Left colon (tissue), 2 donors: ENCODE results near the gene DCHS1. TPM values are rescaled to one million over a fixed set of nuclear protein-coding genes. Genes with fewer than 3 reads are reported as not detected.

Source experiments
- ATAC-seq: fragments of 200-7000 bp; cut with Tn5 transposase; one replicate; pipeline ENCODE4 v1.9.1; 2020; ENCODE audit warnings: mild to moderate bottlenecking, moderate library complexity
- DNase-seq, 2 donors: peaks; one replicate each; pipeline ENCODE4 v3.0.0-alpha.2; 2020
- intact Hi-C, 2 donors: fragments of 100-400 bp; cut with DNase I in 1 of 2; cut with micrococcal nuclease in 1 of 2; formaldehyde crosslinking; loops; one replicate each; pipeline versions ENCODE4 v1.11.2 to v1.14.0; 2022; cut with DNase I, micrococcal nuclease
- total RNA-seq, 2 donors: library from RNA; stranded (reverse); fragmentation: NEBNext Ultra II Directional; extraction: Animal tissue kit (Norgen Biotek cat#: 25700); gene quantifications; one replicate each; pipeline ENCODE4 v1.2.1, GENCODE V29; 2021
- donor health status: DM: no; HTN: no; CAD: no.
- donor health status: DM: yes; HTN: yes; CAD: no.

Gene DCHS1
- total RNA-seq, 2 donors from 2014 or later: 2.8 to 7.6 TPM

DNA sequence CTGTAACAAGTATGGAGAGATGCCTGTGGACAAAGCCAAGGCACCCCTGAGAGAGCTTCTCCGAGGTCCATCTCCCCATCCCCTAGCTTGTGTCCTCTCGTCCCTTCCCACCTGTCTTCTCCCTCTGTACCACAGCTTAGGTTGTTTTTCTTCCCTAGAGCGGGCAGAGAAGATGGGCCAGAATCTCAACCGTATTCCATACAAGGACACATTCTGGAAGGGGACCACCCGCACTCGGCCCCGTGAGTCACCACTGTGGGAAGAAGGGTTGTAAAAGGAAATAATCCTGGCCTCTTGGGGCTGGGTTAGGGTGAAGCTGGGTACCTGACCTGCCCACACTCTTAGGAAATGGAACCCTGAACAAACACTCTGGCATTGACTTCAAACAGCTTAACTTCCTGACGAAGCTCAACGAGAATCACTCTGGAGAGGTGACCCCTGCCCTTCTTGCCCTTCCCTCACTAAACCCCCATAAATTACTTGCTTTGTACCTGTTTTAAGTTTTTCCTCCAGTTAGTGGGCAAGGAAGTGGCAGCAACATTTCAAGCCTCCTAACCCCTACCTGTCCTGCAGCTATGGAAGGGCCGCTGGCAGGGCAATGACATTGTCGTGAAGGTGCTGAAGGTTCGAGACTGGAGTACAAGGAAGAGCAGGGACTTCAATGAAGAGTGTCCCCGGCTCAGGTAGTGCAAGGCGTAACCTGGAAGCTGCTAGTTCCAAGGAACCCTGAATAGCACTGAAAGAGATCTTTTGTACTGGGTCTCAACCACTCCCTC is 46.7 kb downstream of the DCHS1 start:
- intact Hi-C loops: no loop called here
- no peak for DNase-seq
- no peak for ATAC-seq

DNA sequence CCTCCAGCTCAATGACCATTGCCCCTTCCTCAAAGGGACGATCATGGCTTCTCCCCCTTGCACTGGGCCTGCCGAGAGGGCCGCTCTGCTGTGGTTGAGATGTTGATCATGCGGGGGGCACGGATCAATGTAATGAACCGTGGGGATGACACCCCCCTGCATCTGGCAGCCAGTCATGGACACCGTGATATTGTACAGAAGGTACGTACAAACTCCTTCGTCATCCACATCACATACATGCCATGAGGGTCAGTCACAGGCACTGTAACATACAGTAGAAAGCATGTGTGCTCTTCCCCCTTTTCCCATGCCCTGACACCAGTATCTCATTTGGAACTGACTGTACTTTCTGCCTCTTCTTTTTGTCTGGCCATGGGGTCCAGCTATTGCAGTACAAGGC is 47.6 kb downstream of the DCHS1 start:
- intact Hi-C loops: no loop called here
- DNase-seq (no peak), ATAC-seq (no peak)

DNA sequence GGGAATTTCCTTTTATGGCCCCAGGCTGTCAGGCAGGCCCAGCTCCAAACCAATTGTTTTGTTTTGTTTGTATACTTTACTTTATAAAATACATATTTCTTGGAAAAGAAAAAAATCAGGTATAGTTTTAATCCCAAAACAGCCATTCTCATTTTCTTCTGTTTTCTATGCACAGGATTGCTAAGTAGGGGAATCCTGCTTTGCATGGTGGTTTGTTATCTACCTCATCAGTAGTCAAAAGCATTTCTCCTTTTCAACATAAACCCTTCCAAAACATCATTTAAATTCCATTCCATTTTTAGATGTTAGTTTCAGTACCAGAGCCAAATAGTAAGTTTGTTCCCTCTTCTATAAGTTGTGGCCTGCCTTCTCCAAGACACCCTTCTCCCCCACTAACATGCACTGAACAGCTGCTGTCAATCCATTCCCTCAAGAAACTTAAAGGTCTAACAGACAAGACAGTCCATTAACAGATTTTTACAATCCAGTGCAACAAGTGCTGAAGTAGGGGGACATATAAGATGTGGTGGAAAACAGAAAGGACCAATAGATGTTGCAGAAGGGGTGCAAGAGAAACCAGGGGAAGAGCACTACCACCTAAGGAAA is 48.3 kb downstream of the DCHS1 start:
- DNase-seq (no peak), ATAC-seq (no peak)
- intact Hi-C loops: no loop called here

DNA sequence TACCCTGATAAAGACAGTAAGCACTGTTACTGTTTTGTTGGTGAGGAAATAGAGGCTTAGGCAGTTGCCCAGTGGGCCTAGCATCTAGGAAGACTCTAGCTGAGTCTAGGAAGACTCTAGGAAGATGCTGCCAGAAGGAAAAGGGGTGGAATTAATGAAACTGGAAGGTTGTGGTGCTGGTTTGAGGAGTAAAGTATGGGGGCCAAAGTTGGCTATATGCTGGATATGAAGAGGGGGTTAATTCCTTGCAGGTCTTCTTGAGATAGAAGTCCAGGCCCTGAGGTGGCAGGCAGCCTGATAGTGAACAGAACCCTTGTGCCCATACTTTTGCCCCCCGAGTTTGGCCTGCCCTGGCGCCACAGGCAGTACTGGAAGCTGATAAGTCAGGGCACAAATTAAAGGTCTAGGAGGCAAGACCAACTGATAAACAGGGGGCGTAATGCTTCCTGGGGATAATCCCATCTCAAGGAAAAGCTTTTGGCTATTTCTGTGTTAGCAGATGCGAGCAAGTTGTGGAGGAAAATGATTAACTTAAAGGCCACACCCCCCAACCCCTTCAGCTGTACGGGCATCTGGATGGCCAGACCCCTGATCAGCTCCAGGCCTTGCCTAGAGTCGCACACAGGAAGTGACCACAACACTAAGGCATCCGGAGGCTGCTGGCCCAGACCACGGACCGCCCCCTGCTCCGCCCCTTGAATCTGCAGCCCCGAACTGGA is 49.0 kb downstream of the DCHS1 start:
- ATAC-seq: peak; percentile 50
- DNase-seq: peak; percentile 91 to 95
- intact Hi-C loops: no loop called here

DNA sequence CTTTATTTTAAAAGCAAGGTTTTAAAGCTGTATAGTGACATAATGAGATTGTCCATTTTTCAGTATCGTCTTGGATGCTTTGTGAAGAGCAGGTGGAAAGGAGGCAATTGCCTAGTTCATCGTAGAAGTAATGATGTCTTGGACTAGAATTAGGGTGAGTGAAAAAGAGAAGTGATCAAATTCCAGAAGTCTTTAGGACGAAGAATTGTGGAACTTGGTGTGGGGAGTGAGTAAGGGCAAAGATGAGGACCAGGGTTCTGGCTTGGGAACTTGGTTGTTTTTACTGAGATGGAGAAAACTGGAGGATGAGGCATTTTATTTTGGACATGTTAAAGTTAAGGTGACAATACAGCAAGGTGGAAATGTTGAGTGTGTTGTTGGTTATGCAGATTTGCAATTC is 50.8 kb downstream of the DCHS1 start:
- intact Hi-C loops: no loop called here
- DNase-seq (no peak), ATAC-seq (no peak)

DNA sequence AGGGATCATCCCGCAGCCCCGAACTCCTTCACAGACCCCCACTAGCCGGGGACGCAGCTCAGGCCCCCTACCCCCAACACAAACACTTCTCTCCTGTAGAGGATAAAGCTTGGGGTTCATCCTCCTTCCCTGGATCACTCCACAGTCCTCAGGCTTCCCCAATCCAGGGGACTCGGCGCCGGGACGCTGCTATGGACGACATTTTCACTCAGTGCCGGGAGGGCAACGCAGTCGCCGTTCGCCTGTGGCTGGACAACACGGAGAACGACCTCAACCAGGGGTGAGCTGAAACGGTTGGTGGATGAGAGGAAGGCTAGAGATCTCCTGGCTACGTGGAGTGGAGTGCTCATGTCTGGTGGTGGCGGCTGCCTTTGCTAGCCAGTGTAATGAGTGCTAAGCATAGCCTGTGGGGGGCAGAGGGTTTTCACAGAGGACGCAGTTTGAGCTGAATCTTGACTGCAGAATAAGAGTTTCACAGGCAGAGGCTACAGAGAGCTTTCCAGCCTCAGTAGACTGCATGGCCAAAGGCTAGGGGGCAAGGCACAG is 51.5 kb downstream of the DCHS1 start:
- DNase-seq (peak; percentile 61 to 62), ATAC-seq (peak; percentile 45)
- intact Hi-C loops: no loop called here

DNA sequence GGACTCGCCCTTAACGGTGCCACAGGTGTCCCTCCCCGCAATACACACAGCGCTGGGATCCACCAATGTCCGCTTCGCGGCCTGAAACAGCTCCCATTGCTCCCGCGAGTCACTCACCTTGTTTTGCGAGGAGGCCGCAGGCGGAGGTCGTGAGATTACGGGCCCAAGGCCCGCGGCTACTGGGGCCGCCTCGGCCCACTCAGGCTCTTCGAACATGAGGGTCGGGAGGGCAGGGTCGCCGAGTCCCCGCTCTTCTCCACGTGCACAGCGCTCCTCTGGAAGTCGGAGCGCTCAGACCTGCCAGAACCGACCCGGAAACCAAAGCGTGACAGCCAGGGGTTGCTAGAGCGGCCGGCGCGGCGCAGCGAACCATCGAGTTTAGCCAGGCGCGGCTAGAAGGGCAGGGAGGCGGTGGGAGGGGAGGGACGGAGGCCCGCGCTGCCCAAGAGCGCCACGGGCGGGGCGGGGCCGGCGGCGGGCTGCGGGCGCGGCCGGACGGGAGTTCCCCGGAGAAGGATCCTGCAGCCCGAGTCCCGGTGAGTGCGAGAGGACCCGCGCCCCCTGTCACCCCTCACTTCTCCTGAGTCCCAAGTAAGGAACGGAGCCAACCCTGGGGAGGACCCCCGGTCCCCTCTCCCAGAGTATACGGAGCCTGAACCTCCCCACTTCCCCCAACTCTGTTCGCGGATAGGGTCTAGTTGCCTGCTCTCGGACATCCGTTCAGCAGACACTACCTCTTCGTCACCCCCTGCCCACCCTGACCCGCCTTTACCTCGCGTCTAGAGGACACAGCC is 52.1 kb downstream of the DCHS1 start, which contains the start of the genes ILK and RRP8:
Gene ILK (plus strand): TSS at position 488 of the 794 bp plus-strand sequence. CDS start 498 bp downstream, outside the sequence.
Gene RRP8 (minus strand): TSS at position 330 of the 794 bp plus-strand sequence. CDS start 114 bp downstream, at position 216.
- DNase-seq: peak; percentile 92 to 93
- intact Hi-C loops: no loop called here
- ATAC-seq: peak; percentile 91

DNA sequence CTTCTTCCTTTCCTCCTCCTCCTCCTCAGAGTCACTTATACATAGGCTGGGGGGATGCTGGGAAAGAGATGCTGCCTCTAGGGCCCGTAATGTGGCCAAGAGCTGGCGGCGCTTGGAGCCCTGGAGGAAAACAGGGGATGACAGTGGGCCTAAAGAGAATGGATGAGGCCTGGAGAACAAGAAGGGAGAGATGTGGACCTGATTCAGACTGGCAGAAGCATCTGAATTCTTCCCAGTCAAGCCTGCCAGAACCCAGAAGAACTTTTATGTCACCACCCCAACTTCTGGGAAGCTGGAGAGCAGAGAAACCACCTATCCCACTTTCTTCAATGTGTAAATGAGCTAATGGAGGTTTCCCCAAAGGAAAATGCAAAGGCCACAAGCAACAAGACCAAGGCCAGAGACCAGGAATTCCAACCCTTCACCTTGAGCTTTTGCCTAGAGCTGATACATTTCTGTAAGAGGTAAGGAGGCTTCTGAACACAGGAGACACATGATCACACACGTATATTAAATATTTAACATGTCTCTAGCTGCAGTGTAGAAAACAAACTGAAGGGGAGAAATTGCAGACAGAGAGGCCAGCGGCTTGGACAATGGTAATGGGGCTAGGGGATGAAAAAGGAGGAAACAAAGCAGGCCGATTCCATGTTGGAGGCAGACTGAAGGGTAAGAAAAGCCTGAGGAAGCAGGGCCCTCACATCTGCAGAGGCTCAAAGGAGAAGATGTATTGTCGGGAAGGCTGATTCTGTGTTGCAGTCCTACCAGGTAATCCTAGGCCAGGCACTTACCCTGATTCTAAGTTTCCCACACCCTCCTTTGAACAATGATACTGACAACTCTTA is 53.3 kb downstream of the DCHS1 start:
- intact Hi-C loops: no loop called here
- DNase-seq (no peak), ATAC-seq (no peak)

DNA sequence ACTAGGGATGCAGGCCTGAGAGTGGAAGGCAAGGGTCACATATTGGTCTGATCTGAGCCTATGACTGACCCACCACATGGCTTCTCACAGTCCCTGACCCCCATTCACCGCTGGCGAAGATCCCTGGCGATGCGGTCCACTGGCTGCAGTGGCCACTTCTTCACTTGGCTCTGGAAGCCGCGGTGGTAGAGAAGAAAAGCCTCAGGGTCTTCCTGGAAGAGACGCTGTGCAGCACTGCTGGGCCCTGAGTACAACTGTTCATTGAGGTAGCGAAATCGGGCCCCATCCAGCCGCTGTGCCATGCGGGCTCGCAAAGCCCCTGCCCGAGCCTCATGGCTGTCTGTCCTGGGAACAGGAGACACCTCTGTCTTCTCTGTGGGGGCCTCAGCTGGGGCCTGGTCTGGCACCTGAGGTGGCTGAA is 54.6 kb downstream of the DCHS1 start:
- intact Hi-C loops: no loop called here
- ATAC-seq (no peak), DNase-seq (no peak)

DNA sequence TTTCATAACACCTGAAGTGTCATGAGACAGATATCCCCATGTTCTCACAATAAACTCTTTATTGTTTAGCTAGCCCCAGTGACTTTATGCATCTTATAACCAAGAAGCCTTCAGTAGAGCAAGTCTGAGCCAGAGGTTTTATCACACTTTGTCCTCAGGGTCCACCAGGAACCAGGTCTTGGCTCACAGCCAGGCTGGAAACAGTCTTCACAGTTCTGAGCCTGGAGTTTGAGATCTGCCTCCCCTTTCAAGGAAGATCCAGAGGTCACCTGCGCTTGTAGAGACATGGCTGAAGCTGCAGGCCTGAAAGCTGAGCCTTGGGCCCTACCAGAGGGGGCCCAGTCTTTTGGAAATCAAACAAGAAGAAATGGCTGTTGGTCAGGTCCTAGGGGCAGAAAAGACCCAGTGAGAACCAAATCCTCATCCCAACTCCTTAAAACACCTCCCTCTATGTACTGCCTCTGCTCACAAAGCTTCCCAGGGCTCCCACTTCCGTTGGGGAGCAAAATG is 55.7 kb downstream of the DCHS1 start:
- DNase-seq: no peak
- intact Hi-C loops: no loop called here
- ATAC-seq: no peak

DNA sequence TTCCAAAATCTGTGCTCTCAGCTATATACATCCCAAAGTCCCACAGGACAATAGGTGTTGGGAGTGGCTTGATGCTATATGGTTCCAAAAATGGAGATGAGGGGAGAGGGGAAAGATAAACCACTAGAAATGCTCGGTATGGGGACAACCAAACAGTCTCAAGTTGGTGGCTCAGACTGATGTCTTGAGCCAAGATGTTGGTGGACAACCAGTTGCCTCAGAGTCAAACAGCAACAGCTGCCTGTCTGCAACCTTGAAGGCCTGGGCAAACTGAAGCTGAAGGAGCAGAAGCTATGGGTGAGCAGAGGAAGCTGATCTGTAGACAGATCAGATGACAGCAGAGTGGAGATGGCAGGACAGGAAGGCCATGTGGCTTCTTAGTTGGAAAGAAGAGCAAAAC is 56.2 kb downstream of the DCHS1 start:
- DNase-seq (no peak), ATAC-seq (no peak)
- intact Hi-C loops: no loop called here

DNA sequence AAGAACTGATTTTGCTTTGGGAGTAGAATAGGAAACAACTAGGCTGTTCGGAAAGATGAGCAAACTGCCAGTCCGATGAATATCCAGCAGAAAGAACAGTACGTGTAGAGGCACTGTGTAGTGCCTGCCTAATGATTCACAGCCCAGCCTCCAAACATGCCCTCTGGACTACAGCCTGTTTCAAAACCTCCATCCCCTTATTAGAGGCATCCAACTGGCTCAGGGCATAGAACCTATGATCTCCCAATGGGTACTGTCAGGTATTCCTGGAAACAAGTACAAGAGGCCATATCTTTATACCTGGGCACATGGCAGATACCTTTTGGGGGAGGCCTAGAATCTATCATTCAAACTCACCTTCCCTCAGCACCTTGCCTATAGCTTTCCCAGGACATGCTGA is 57.1 kb downstream of the DCHS1 start:
- intact Hi-C loops: no loop called here
- ATAC-seq: no peak
- DNase-seq: no peak

DNA sequence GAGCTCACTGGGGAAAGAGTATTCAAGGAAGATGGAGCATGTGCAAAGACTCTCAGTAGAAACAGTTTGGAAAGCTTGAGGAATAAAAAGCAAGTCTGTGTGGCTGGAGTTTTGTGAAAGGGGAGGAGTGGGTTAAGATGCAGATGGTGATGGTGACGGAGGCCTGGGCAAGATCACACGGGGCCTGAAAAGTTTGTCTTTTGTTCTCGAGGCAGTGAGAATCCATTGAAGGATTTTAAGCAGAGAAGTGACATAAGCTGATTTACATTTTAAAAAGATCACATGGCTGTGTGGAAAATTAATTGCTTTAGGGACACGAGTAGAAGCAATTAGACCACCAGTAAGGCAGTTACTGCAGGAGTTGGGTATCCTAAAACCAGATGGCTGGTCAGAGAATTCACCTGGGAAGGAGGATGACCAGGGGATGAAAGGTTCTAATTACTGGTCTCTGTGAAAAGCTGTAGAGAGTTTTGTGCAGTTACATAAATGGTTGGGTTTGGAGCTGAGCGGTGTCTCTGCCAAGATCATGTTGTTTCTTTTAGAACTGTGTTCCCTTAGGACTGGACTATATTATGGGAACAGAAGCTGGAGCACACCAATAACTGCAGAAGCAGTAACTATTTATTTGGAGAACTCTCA is 59.3 kb downstream of the DCHS1 start:
- ATAC-seq: no peak
- intact Hi-C loops: no loop called here
- DNase-seq: no peak

DNA sequence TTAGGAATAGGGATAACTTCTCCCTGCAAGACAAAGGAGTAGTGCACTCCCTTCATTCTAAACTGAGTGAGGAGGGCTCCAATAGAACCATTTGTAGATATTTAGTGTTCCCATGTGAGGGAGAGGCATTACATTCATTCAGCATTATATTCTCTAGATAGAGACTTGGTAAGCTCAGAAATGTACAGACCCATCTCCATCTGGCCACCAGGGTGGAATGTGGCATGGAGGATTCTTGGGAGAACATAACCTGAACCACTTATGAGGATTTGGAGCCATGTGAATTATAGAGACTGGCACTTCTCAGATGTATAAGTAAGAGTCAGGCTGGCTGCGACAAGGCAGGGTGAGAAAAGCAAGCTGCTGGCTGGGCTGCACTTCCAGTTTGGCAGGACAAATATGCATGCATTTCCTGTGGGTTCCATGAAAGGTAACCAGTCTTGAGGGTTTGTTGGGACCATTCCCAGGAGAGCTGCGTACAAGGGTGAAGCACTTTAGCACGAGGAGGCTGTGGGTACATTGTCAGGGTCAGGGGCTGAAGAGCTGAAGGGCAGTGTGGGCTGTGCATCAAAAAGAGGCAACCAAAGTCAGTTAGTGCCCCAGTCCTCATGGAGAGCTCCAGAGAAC is 61.4 kb downstream of the DCHS1 start:
- intact Hi-C loops: no loop called here
- ATAC-seq (no peak), DNase-seq (no peak)

DNA sequence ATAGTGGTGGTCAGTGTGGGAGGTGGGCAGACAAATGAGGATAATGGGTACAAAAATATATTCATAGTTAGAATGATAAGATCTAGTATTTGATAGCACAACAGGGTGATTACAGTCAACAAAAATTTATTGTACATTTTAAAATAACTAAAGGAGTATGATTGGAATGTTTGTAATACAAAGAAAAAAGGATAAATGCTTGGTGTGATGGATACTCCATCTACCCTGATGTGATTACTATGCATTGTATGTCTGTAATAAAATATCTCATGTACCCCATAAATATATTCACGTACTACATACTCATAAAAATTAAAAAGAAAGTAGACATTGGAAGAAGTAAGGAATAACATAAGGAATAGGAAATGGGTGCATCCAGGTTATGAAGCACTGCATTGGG is 67.6 kb downstream of the DCHS1 start:
- intact Hi-C loops: no loop called here
- DNase-seq (no peak), ATAC-seq (no peak)

DNA sequence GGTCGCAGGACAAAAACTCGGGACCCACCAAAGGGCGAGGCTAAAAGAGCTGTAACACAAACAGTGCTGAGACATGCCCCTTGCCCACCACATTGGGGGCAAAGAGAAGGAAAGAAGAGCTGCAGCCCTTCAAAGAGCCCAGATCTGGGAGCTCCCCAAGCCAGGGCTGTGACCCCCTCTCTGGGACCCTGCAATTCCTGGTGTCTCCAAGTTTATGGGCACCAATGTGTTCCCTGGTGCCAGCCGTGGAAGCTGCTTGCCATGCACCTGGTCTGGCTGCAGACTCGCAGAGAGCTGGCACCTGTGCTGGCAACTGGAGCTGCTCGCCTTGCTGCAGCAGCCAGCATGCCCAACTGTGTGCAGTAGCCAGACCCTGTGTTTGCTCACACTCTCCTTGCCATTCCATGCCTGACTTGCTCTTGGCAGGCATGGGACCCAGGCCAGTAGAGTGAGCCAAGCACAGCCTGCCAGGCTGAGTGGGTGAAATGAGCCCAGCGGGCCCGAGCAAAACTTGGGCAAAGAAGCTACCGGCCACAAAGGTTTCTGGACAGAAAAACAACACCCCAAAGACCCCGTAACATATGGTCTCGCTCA is 68.2 kb downstream of the DCHS1 start:
- ATAC-seq: no peak
- peak in 1 of 2 donors; percentile 61 for DNase-seq
- intact Hi-C loops: no loop called here
